HG03025 (cell line): ENCODE results near the gene ADGRG6.
"Not testable (repeated sequence)": the region's sequence is repeated elsewhere in the genome, so short reads cannot be mapped to it uniquely, and the experiment has no call there.

Source experiments
- ATAC-seq: cut with Tn5 transposase; IDR thresholded peaks from one replicate; pipeline ENCODE4 v1.9.1; 2021; ENCODE audit warnings: mild to moderate bottlenecking, moderate library complexity; ENCODE audit not compliant: unreplicated experiment, low FRiP score

Gene ADGRG6

GRCh38 chr6:142341855-142342330 lies 40.1 kb downstream of the ADGRG6 start:
- ATAC-seq = no peak

DNA sequence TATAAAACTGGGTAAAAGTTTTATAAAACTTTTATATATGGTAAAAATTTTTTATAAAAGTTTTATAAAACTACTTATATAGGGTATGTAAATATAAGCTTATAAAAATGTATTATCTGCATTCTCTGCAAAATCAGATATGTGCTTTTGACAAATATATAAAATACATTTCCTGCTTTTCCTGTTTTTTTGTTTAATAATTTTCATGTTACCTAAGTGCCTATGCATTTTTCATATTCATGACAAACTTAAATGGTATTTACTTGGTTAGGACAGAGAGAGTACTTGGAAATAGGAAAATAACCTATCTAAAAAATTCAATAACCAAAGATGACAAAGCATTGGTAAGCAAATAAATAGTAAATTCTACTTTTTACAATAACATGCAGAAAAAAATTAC lies 41.2 kb downstream of the ADGRG6 start:
- ATAC-seq = no peak

GRCh38 chr6:142343938-142344337 lies 42.1 kb downstream of the ADGRG6 start:
- ATAC-seq = no peak

GRCh38 chr6:142345261-142345660 lies 43.5 kb downstream of the ADGRG6 start:
- no peak for ATAC-seq

GRCh38 chr6:142346166-142346565 lies 44.4 kb downstream of the ADGRG6 start:
- ATAC-seq = not testable (repeated sequence)

- ATAC-seq = no peak
These were observed 47.5 kb downstream of the ADGRG6 start for GRCh38 chr6:142349215-142349823.

- no peak for ATAC-seq
These were observed 48.5 kb downstream of the ADGRG6 start for GRCh38 chr6:142350309-142350708.

- ATAC-seq = no peak
These were observed 51.9 kb downstream of the ADGRG6 start for GRCh38 chr6:142353690-142354089.

GRCh38 chr6:142354650-142355049 lies 52.8 kb downstream of the ADGRG6 start:
- ATAC-seq = no peak

DNA sequence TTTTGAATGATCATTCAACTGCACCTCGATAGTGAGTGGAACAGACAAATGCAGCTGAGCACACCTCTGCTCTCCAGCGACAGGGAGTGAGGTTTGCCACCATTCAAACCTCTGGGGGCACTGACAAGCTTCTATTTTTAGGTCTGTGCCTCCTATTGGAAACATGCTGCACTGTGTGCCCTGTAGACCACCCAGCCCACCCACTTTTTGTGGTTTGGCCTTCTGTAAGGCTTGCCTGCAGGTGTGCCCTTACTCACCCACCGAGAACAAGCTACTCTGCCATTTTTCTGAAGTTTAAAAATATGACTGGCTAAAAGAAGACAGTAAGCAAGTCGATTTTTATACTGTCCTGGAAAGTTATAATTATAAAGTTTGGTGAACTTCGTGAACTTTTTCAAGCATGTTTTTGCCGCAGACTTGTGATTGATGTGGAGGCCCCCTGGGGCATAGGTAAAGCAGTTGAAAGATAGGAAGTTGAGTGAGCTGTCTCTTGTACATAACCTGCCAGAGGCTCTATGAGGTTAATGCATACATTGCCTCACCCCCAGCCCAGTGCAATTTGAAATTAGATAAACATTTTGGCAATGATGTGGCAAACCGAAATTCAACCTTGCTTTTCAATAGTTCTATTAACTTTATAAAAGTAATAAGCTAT lies 53.8 kb downstream of the ADGRG6 start:
- ATAC-seq = no peak

DNA sequence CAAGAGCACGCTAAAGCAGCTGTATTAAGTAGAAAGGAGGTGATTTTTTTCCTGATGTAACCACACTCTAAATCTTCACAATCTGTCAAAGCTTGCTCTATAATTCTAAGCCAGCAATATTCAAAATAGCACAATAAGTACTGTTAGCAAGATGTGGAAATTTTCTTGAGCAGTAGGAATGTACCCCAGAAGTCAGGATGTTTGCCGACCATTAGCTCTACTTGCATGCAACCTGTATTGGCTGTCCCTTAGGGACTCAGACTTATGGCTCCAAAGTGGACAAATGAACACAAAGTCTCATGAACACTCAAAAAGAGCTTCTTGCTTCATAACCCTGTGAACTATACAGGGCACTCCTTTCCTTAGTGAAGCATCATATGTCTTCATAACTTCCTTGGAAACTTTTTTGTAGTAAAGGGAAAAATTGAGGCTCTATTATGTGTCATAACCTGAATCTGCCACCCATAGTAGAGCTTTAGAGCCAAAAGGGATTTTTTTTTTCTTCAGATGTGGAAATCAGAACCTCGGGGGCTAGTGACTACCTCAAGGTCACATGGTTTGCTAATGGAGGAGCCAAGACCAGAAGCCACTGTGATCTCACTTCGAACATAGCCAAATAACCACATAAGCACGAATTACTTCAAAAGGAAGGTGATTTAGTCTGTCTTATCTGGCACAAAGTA lies 54.5 kb downstream of the ADGRG6 start:
- no peak for ATAC-seq

DNA sequence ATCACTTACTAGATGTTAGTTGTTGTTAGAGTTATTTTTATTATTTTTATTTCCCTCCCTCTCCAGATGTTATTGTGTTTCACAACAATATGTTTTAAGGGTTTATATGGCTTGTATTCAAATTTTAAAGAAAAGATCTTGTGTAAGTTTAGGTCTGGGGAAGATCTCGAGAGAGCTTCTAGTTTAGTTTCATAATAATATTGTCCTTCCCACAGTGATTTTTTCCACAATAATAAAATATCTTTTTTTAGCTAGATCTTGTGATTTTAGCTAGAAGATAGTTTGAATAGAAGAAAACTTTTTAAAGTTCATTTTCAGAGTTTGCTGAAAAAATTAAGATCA lies 55.0 kb downstream of the ADGRG6 start:
- ATAC-seq = no peak

DNA sequence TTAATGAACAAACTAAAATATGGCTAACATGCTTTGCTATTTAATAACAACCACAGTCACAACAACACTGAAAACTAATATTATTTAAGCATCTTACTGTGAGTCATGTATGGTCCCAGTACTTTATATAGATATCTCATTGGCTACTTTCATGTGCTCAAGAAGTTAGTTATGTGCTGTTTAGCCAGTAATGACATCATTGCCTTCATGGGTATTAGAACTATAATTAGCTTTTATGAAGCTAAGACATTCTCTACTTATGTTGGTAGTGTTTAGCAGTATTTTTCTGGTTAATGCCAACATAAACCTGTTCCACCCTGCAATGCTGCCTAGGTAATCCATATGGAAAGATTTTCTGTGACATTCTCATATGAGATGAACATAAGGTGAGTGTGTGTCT lies 56.1 kb downstream of the ADGRG6 start:
- no peak for ATAC-seq

GRCh38 chr6:142359271-142359960 lies 57.6 kb downstream of the ADGRG6 start:
- ATAC-seq = no peak

- ATAC-seq = no peak
These were observed 59.5 kb downstream of the ADGRG6 start for GRCh38 chr6:142361345-142361744.

DNA sequence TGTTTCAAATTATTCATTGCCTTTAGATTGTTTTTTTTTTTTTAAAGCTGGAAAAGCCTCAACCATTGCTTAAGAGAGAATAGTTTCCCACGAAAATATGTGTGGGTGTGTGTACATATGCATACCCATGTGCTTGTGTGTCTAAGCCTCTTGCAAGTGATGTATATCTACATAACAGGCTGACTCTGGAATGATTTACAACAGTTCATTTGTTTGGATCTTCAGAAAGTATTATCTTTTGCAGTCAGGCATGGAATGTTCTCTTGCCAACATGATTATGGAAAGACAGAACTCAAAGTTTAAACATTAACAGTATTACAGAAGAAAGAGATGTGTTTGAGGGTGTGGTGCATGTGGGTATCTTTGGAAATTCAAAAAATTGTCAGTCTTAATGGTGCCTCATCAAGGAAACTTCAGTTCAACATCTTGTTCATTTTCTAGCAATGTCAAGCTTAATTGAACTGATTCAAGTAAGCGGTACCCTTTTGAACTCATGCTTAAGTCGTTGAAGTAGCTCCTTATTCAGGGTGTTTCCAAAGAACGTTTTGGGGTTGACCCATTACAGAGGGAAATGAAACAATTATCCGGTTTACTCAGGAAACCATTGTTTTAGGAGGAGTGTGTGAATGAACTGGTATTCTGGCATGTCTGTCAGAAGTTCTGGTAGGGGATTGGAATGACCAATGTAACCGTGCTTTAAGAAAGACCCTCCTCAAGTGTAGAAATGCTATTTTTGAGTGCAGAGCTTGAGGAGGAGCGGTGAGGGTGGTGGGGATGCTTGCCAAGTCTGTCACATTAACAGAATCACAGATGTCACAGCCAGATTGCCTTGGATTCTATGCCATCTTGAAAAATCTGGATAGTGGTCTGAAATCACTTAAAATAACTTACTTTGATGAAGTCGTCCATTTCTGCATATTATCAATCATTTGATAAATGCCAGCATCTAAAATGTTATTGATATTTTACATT lies 60.3 kb downstream of the ADGRG6 start:
- ATAC-seq = no peak

DNA sequence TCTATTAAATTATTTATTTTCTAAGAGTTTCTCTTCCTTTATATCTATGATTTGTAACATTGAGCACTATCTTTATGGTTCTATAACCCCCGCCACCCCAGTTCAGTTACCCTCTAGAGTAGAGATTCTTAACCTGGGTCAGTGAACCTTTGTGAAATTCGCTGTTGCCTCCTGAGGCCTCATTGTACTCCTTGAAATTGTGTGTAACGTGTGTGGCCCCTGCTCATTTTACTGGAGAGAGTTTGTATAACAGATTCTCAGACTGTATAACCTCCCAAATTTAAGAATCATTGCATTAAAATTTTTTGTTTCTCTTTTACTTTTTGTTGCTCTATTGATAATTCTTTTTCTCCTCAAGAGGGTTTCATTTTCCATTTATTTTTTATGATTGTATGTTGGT lies 65.3 kb downstream of the ADGRG6 start:
- no peak for ATAC-seq

- no peak for ATAC-seq
These were observed 65.8 kb downstream of the ADGRG6 start for GRCh38 chr6:142367501-142368018.

GRCh38 chr6:142369266-142369665 lies 67.5 kb downstream of the ADGRG6 start:
- ATAC-seq = no peak

- ATAC-seq = no peak
These were observed 70.5 kb downstream of the ADGRG6 start for GRCh38 chr6:142372348-142372747.
